CD4-positive, alpha-beta T cell treated with Interleukin-15 for 4 hours (primary cell): ENCODE results near the gene ARHGAP44.

Experiments used
- DNase-seq: peaks from one replicate; pipeline ENCODE4 v3.0.0-alpha.2; 2020; ENCODE audit warnings: low spot score

Gene ARHGAP44

DNA sequence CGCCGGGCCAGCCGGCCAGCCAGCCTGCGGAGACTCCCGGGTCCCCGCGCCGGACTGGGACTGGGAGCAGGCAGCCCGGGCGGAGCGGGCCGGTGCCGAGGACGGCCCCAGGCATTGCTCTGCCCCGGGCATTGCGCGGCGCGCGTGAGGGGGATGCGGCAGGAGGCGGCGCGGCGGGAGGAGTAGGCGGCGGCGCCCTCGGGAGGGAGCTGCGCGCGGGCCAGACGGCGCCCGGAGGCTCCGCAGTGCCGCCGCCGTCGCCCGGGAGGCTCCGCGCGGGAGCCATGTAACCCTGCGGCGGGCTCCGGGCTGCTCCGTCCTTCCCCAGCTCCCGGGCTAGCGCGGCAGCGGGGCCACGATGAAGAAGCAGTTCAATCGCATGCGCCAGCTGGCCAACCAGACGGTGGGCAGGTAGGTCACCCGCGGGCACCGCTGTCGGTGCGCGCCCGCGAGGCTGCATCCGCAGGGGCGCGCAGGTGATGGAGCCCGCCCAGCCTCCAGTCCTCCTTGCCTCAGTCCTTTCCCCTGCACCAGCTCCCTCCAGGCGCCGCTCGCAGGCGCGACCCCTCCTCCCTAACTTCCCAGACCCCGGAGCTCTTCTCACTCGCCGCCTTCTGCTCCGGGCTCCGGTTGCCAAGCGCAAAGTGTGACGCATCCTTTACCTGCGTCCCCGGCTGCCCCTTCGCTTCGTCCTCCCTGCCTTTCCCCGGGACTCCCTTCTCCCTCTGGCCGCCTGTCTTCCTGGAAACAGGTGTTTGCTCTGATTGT is at the start of gene ARHGAP44:
Gene ARHGAP44 (plus strand): TSS at position 18 of the 768 bp plus-strand sequence. CDS start 341 bp downstream, at position 359.
- DNase-seq, result no peak

GRCh38 chr17:12739500-12739899 is 49.8 kb upstream of the ARHGAP44 start:
- DNase-seq, result no peak

DNA sequence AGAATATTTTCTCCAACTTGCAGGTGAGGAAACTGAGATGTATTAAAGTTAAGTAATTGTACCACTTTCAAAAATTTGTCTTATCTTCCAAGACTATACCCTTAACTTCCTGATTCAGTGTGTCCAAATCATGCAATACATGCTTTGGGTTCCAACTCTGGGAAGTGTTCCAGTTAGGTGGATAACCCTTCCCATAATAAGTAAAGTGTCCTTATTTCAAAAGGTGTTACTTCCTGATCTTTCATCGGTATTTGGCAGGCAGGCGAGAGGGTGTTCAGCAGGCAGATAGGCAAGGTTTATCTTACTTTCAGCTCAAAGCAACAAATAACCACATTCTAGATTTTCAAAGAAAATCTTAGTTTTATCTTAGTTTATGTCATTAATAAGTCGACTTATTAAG is 46.3 kb upstream of the ARHGAP44 start:
- no peak for DNase-seq

DNA sequence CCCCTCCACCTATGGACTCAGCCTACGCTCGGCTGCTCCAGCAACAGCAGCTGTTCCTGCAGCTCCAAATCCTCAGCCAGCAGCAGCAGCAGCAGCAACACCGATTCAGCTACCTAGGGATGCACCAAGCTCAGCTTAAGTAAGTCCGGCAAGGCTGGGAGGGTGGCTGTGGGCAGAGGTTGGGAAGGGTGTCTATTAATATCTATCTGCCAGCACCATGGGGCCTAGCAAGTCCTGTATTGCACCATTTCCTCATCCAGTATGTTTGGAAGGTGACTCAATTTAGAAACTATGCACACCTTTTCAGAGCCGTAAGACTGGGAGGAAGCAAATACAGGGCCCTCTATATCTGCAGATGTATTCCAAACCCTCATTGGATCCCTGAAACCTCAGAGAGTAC is 45.0 kb upstream of the ARHGAP44 start:
- no peak for DNase-seq

GRCh38 chr17:12744786-12745185 is 44.5 kb upstream of the ARHGAP44 start:
- DNase-seq, result no peak

- no peak for DNase-seq
These were observed 43.8 kb upstream of the ARHGAP44 start for GRCh38 chr17:12745486-12745885.

DNA sequence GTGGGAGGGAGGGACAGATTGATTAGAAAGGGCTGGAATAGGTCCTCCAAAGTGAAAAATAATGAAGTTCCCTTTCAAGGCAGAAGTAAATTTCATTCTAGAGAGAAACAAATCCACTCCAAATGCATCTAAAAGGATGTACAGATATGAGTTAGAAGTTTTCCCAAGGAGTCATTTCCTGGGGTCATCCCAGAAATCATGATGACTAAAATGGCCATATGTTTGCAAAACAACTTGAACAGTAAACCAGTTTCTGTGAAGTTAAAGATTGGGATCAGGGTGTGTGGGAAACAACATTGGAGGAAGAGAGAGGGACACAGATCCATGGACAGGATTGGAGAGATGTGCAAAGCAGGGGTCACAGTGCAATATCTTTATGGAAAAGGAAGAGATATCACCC is 32.5 kb upstream of the ARHGAP44 start:
- DNase-seq, result no peak

GRCh38 chr17:12759090-12759489 is 30.2 kb upstream of the ARHGAP44 start:
- DNase-seq, result no peak

GRCh38 chr17:12765548-12765947 is 23.8 kb upstream of the ARHGAP44 start:
- DNase-seq, result no peak

DNA sequence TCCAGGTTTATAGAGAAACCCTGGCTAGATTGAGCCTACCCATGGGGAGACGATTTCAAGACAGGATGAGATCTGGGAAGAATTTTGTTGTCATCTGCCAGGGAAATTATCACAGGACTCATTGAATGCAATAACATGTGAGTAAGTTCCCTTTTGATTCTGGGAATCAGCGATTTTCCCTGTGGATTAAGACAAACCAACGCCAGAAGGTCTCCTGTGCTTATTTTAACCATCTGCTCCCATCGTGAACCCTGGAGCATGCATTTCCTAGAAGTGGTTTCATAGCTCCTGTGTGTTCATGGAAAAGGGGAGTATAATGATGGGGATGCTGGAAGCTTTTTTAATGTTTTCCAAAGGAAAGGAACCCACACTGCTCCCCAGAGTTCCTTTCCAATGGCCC is 21.0 kb upstream of the ARHGAP44 start:
- no peak for DNase-seq

DNA sequence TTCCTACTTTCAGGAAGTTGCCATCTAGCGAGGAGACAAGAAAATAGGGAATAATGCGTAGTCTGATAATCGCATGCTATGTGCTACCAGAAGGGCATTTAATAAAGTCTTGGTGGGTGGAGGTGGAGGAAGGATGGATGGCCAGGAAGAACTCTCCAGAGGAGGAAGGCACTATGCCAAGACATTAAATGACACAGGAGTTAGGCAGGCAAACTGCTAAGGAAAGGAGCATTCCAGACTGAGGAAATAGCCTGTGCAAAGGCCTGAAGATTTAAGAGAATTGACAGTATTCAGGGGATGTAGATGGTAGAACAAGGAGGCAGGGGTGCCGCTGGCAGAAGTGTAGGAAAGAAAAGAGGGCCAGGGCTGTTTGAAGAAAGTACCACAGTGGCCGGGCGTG is 19.3 kb upstream of the ARHGAP44 start:
- no peak for DNase-seq

- DNase-seq, result no peak
These were observed 16.1 kb upstream of the ARHGAP44 start for GRCh38 chr17:12773153-12773552.

DNA sequence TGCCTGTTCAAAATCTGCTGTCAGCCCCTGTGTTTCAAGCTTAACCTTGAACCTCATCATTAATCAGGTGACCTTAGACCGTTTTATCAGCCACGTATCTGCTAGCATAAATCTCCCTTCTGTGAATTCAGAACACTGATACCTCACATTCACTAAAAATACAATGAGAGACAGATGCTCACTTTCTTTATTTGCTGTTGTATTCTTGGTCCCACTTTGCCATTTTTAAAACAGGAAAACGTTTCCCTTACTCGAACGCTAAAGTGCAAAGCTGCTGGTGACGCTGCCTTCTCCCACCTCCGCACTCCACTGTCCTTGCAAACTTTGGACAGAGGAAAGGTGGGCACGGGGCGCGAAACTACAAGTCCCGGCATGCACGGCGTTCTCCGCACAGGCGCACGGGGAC is 220 bp upstream of the ARHGAP44 start:
- DNase-seq, result no peak

DNA sequence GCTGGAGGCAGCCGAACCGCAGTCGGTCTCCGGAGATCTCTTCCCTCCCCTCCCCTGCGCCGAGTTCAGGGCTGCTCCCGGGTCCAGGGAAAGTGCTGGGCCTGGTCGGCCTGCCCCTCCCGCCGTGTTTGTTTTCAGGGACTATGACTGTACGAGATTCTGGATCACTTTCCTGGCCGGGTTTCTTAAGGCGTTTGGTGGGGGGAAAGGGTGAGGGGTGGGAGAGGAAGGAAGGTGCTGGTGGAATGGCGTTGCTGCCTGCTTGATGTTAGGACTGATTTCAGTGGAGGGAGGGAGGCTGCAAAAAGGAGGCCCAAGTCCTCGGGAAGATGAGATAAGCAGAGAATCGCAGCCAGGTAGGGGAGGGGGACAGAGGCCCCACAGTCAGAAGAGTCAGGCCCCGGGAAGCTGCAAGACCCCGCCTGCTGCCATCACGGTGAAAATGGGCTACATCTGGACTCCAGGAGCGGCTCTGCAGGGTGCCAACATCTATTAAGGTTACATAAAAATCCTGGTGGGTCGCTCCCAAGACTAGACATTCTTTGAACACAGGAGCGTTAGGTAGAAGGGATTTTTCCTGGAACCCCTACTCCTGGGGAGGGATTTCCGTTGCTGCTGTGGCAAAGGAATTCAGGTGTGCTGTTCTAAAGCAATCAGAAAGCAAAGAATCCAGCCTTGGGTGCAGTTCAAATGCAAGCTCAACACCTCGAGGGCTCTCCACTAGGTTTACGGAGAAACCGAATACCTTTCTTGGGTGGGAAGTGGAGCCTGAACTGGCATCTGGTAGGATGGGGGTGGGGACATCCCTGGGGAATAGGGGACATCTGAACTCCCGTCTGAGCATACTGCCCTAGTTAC is 1.2 kb downstream of the ARHGAP44 start:
- DNase-seq, result no peak

DNA sequence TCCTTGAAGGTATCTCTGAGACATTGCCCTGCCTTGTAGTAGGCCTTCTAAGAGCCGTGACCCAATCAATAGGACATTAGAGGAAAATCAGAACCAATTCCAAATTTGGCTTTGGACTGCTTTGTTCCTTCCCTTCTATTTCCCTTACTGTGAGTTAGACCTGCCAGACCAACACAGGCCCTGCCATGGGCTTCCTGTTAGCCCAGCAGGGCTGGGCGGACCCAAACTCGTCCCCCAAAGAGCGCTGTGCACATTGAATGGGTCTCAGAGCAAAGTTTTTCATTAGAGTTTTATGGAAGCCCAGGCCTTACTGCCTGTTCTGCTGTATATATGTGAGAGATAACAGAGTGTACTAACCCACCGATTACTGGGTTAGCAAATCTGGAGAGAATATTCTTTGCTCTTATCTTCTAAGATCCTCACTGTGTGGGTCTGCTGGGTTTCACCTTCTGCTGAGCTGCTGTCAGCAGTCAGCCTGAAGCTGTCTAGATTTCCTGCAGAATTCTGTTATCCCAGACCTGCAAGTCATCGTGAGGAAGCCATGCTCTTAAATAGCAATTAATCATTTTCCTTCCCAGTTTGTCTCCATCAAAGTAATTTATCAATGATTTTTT is 5.7 kb downstream of the ARHGAP44 start:
- DNase-seq, result no peak

GRCh38 chr17:12800855-12801365 is 11.6 kb downstream of the ARHGAP44 start:
- DNase-seq, result no peak

DNA sequence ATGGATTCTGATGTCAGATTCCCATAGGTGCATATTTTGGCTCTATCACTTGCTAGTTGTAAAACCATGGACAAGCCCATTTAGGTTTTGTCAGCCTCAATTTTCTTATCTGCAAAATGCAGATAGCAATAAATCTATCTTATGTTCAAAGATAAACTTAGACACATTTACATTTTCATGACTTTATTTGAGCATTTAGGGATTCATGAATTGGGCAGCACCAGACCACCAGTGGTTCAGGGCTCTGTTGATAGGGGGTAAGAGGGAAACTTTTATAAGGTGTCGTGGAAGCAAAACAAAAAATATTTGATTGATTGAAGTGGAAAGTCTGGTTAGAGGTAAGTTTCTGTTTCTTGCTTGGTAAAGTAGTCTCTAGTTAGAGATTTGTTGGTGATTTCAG is 17.3 kb downstream of the ARHGAP44 start:
- DNase-seq, result no peak

GRCh38 chr17:12808723-12809122 is 19.4 kb downstream of the ARHGAP44 start:
- no peak for DNase-seq

GRCh38 chr17:12812877-12813276 is 23.6 kb downstream of the ARHGAP44 start:
- DNase-seq, result no peak

GRCh38 chr17:12813664-12814063 is 24.4 kb downstream of the ARHGAP44 start:
- no peak for DNase-seq

DNA sequence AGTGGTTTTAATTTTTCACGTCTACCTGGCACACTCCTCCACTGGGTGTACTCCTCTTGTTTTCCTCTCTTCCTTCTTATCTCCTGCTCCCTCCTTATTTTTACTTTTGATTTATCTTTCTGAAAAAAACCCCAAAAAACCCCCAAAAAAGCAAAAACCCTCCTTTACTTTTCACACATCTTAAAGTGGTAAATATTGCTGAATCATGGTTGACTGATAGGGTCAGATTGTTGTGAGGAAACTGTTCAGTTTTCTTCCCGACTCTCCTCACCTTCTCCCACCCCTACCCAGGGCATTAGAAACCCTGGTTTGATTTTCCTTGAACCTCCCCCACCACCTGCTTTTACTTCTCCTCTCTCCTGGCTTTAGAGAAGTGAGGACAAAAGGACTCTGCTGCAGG is 25.4 kb downstream of the ARHGAP44 start:
- DNase-seq, result no peak

GRCh38 chr17:12815642-12816141 is 26.4 kb downstream of the ARHGAP44 start:
- no peak for DNase-seq
